ENCODE measurements around the gene CCNY. TPM values are rescaled to one million over a fixed set of nuclear protein-coding genes. Genes with fewer than 3 reads are reported as not detected.

Gene CCNY
- total and polyA plus RNA-seq, 2 of the 4 experiments (the other 2 are of a cell fraction) = 38.0 to 131 TPM

DNA sequence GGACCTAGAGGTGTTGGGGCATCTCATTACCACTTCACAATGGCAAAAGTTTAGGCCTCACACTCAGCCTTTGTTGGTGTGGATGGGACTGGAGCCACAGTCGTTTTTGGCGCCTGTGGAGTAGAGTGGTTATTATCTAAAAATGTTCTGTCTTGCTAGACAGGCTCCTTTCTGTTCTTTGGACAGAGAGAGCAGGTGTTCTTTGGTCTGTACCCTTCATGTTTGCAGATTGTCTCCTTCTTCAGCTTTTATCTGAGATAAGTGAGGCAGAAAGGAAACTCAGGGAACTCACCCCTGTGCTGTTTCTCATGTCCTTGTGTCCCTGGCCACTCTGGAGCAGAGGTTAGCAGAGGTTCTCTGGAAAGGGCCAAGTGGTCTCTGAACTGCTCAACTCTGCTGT, 103.7 kb downstream of the CCNY start:
- dilution Hi-C loops (cut with HindIII; ENCODE audit: low sequenced_read_pairs, unreplicated experiment) = no loop called here
- Histone ChIP-seq H4K20me1 (ENCODE audit: insufficient read depth, low read length) (peaks cover 29% of the 10 kb centered on the region), H3K14ac (replicated peaks; ENCODE audit: low read depth, low read length) (no peak overlapping the region), H3K18ac (ENCODE audit: low read depth, low read length) (no peak overlapping the region), H3K23ac (ENCODE audit: low read depth, low read length) (no peak overlapping the region), H3K4me3 (ENCODE audit: insufficient read depth, low read depth, low read length) (no peak overlapping the region), H3K27me3 (ENCODE audit: control insufficient read depth, insufficient read depth, low read length) (no peaks in the 10 kb centered on the region), H4K8ac (ENCODE audit: low read depth in 2 of 2, low read length in 2 of 2) (no peak overlapping the region), H2BK120ac (ENCODE audit: low read depth, low read length) (no peak overlapping the region), H3K79me1 (ENCODE audit: low read depth in 1 of 2, low read length in 2 of 2) (peaks cover 54 to 77% of the 10 kb centered on the region in 2 experiments), H4K91ac (ENCODE audit: insufficient read depth, low read depth, low read length) (no peak overlapping the region), H3K56ac (ENCODE audit: extremely low read depth, insufficient read depth, low read length) (no peak overlapping the region), H2BK20ac (ENCODE audit: low read depth, low read length) (no peak overlapping the region), H3K27ac (ENCODE audit: insufficient read depth, low read length) (no peak overlapping the region), H2BK5ac (ENCODE audit: low read depth, low read length, poor library complexity, severe bottlenecking) (no peak overlapping the region), H3K4me1 (ENCODE audit: control insufficient read depth, insufficient read depth, low read length) (no peaks in the 10 kb centered on the region), H2BK15ac (ENCODE audit: low read depth, low read length) (no peak overlapping the region), H3K9ac (ENCODE audit: low read depth, low read length) (no peak overlapping the region), H2AK5ac (ENCODE audit: low read depth, low read length) (no peak overlapping the region), H3K9me1 (ENCODE audit: insufficient read depth, low read length) (no peaks in the 10 kb centered on the region), H3K36me3 (ENCODE audit: control insufficient read depth, insufficient read depth, low read length) (no peaks in the 10 kb centered on the region), H3K9me3 (ENCODE audit: control insufficient read depth, insufficient read depth, low read length) (peaks cover 17% of the 10 kb centered on the region), H3K4ac (ENCODE audit: low read depth, low read length) (no peak overlapping the region), H3K4me2 (ENCODE audit: low read depth, low read length) (no peak overlapping the region), H4K5ac (ENCODE audit: low read depth, low read length) (no peak overlapping the region), H2AK9ac (replicated peaks; ENCODE audit: low read depth, low read length, poor library complexity) (no peak overlapping the region), H2AFZ (replicated peaks; ENCODE audit: low read length, poor library complexity) (no peak overlapping the region)
- ChIA-PET CTCF (interaction anchor here (0.6 kb wide), 1 partner anchor 665 kb away, joined by 6 read pairs; no protein-coding TSS in a partner anchor), POLR2A (ENCODE audit: unreplicated experiment) (no interaction called here)
- in situ Hi-C loops (cut with MboI; ENCODE audit: low sequenced_read_pairs) = no loop called here
- WGBS, 2 experiments (ENCODE audit: extremely low coverage in 2 of 2, insufficient read length in 1 of 2) = no CpG with 5 or more reads among the region's 2 CpGs
- BruUV-seq (replicated peaks) = no TSS peak
- ATAC-seq (ENCODE audit: low read depth) (no peak), DNase-seq (no peak)
- intact Hi-C loops (cut with micrococcal nuclease) = no loop called here
- TF ChIP-seq CTCF (conservative IDR thresholded peaks at IDR 0.05; ENCODE audit: low read depth, low read length) = no peak
- no peak for TF ChIP-seq POLR2A (IDR thresholded peaks at IDR 0.05; ENCODE audit: low read depth, low read length)
- no peak for TF ChIP-seq MAZ (IDR thresholded peaks at IDR 0.05; ENCODE audit: borderline replicate concordance, low read depth, low read length)
- TF ChIP-seq CHD1 (IDR thresholded peaks at IDR 0.05; ENCODE audit: low read depth, low read length) = no peak
- no peak for TF ChIP-seq ELK1 (IDR thresholded peaks at IDR 0.05; ENCODE audit: borderline replicate concordance, low read depth, low read length)
- no peak for TF ChIP-seq CEBPB (IDR thresholded peaks at IDR 0.05; ENCODE audit: low read depth, low read length)
- no peak for TF ChIP-seq SMC3 (IDR thresholded peaks at IDR 0.05; ENCODE audit: low read depth, low read length)
- TF ChIP-seq RCOR1 (IDR thresholded peaks at IDR 0.05; ENCODE audit: insufficient replicate concordance, low read length) = no peak
- TF ChIP-seq NFE2L2 (IDR thresholded peaks at IDR 0.05; ENCODE audit: low read depth, low read length) = no peak
- no peak for TF ChIP-seq MXI1 (IDR thresholded peaks at IDR 0.05; ENCODE audit: borderline replicate concordance, low read depth, low read length)
- TF ChIP-seq RFX5 (IDR thresholded peaks at IDR 0.05; ENCODE audit: low read depth, low read length) = no peak
- TF ChIP-seq BHLHE40 (IDR thresholded peaks at IDR 0.05; ENCODE audit: low read depth, low read length) = no peak
- no peak for TF ChIP-seq FOS (IDR thresholded peaks at IDR 0.05; ENCODE audit: low read depth, low read length)
- TF ChIP-seq MAFK (IDR thresholded peaks at IDR 0.05; ENCODE audit: low read depth, low read length) = no peak
- TF ChIP-seq RAD21 (IDR thresholded peaks at IDR 0.05; ENCODE audit: low read length) = no peak
- TF ChIP-seq, protein P1, sequence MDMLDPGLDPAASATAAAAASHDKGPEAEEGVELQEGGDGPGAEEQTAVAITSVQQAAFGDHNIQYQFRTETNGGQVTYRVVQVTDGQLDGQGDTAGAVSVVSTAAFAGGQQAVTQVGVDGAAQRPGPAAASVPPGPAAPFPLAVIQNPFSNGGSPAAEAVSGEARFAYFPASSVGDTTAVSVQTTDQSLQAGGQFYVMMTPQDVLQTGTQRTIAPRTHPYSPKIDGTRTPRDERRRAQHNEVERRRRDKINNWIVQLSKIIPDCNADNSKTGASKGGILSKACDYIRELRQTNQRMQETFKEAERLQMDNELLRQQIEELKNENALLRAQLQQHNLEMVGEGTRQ (IDR thresholded peaks at IDR 0.05; ENCODE audit: low read depth, low read length) = no peak
